HS-27A (cell line): ENCODE measurements around the gene NPR1.
A peak's percentile ranks its signal among the peaks of the same experiment; 100 is the strongest.

ENCODE experiments used
- DNase-seq: peaks from one replicate; pipeline ENCODE4 v3.0.0-alpha.2; 2012; ENCODE audit warnings: low read depth, missing footprints

NPR1 gene

GRCh38 chr1:153727463-153728304 lies 49.2 kb downstream of the NPR1 start, which contains the start of gene INTS3:
Gene INTS3 (plus strand): TSS chr1:153728050. CDS start chr1:153728635, 585 bp downstream.
- DNase-seq, result peak; percentile 98

GRCh38 chr1:153728305-153729066 lies 50.0 kb downstream of the NPR1 start:
- no peak for DNase-seq

DNA sequence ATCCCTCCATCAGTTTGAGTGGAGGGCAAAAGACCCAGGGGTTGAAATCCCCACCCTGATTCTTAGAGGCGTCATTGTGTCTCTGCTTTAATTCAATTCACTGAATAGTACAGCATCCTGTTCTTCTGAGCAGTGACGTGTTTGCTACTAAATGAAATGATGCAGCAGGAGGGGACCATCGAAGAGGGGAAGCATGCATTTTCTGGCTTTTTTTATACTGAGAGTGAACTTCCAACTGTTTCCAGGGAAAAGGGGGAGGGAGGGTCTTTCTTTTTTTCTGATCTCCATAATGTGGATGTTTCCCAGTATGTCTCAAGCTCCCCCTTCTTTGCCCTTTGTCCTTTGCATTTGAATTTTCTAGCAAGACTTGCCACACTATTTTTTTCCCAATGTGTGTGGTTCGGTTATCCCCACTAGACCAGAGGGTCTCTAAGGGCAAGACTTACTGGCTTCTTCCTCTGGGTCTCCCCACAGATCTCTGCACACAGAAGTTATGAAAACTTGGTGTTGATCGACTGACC lies 52.0 kb downstream of the NPR1 start:
- DNase-seq, result no peak

- no peak for DNase-seq
These were observed 55.5 kb downstream of the NPR1 start for GRCh38 chr1:153733970-153734369.

- no peak for DNase-seq
These were observed 56.1 kb downstream of the NPR1 start for GRCh38 chr1:153734396-153735089.

GRCh38 chr1:153735090-153735420 lies 56.6 kb downstream of the NPR1 start:
- no peak for DNase-seq

GRCh38 chr1:153741986-153742385 lies 63.5 kb downstream of the NPR1 start:
- DNase-seq, result no peak

- no peak for DNase-seq
These were observed 64.1 kb downstream of the NPR1 start for GRCh38 chr1:153742411-153743142.
